HCT116 (cell line): ENCODE measurements around the gene PPFIBP1. TPM values are rescaled to one million over a fixed set of nuclear protein-coding genes. Genes with fewer than 3 reads are reported as not detected.

Source experiments
- ATAC-seq: fragments of 200-7000 bp; cut with Tn5 transposase; 2 replicates; pipeline ENCODE4 v1.9.1; 2020; ENCODE audit warnings: mild to moderate bottlenecking, moderate library complexity
- BruUV-seq: library from RNA; stranded (reverse); fragments of 400-500 nt; replicated peaks from 2 replicates; lab custom pipeline; 2021; lab: Mats Ljungman, UMichigan
- CTCF ChIA-PET: fragments of 300-600 bp; sonication (Branson Sonifier 250); formaldehyde crosslinking; loops from one replicate; lab custom pipeline; 2021; ENCODE audit warnings: antibody characterized with exemption; lab: Charles Lee
- POLR2A ChIA-PET: fragments of 300-600, 350-600 bp; sonication (Branson Sonifier 250); formaldehyde crosslinking; loops from one replicate; lab custom pipeline; 2021; ENCODE audit warnings: antibody characterized with exemption; lab: Charles Lee
- RAD21 ChIA-PET, 2 experiments: fragments of 300-600 bp; sonication (Branson Sonifier 250); formaldehyde crosslinking; loops; one replicate each; lab custom pipeline; 2023; ENCODE audit warnings: low total read pairs in 2 of 2; ENCODE audit not compliant: uncharacterized antibody in 2 of 2, unreplicated experiment in 2 of 2, low non-redundant PET in 1 of 2; lab: Charles Lee
- DNase-seq: peaks from one replicate; pipeline ENCODE4 v3.0.0-alpha.2; 2010; ENCODE audit warnings: low read depth, low spot score
- H2AFZ ChIP-seq: fragments of 200-600 bp; shearing (Covaris generic), sonication (generic); 2 replicates; pipeline ENCODE4 v1.6.1; 2017; ENCODE audit warnings: low read depth, mixed run types, mixed read lengths, antibody characterized with exemption, low read length; ENCODE audit not compliant: poor library complexity, severe bottlenecking
- H3K27ac ChIP-seq: 2 replicates; pipeline ENCODE4 v1.5.1; 2012; ENCODE audit warnings: low read depth, low read length
- H3K27me3 ChIP-seq: fragments of 200-600 bp; sonication (generic); 2 replicates; pipeline ENCODE4 v1.6.1; 2016; ENCODE audit warnings: mixed run types, low read length, mixed read lengths; ENCODE audit not compliant: insufficient read depth
- H3K36me3 ChIP-seq, 2 experiments: fragments of 200-500 bp in 1 of 2; fragments of 200-600 bp in 1 of 2; sonication (Bioruptor generic) in 1 of 2; sonication (generic) in 1 of 2; 2 replicates each; pipeline versions ENCODE4 v1.5.1 to v1.6.1; 2014 to 2016; ENCODE audit warnings: low read length in 2 of 2, inconsistent platforms in 1 of 2, mixed read lengths in 1 of 2, mixed run types in 1 of 2; ENCODE audit not compliant: insufficient read depth in 2 of 2, control insufficient read depth in 1 of 2
- H3K4me1 ChIP-seq, 2 experiments: fragments of 200-600 bp in 1 of 2; sonication (generic) in 1 of 2; 2 replicates each; pipeline versions ENCODE4 v1.5.1 to v1.6.1; 2012 to 2017; ENCODE audit warnings: low read length in 2 of 2, inconsistent platforms in 1 of 2, mild to moderate bottlenecking in 1 of 2, mixed read lengths in 1 of 2, mixed run types in 1 of 2, moderate library complexity in 1 of 2; ENCODE audit not compliant: insufficient read depth in 2 of 2, control insufficient read depth in 1 of 2
- H3K4me2 ChIP-seq: fragments of 200-600 bp; sonication (generic); 2 replicates; pipeline ENCODE4 v1.6.1; 2017; ENCODE audit warnings: mixed run types, low read length, mixed read lengths
- H3K4me3 ChIP-seq, 2 experiments: fragments of 200-600 bp in 1 of 2; sonication (generic) in 1 of 2; replicated peaks in 1 of 2; 2 replicates each; pipeline ENCODE4 v1.5.1; 2011 to 2016; ENCODE audit warnings: low read length in 2 of 2, control low read depth in 1 of 2, low read depth in 1 of 2, mild to moderate bottlenecking in 1 of 2, mixed read lengths in 1 of 2, mixed run types in 1 of 2
- H3K79me2 ChIP-seq: fragments of 200-600 bp; sonication (generic); 2 replicates; pipeline ENCODE4 v1.6.1; 2017; ENCODE audit warnings: mild to moderate bottlenecking, mixed run types, low read length, moderate library complexity, mixed read lengths; ENCODE audit not compliant: insufficient read depth
- H3K9ac ChIP-seq: fragments of 200-600 bp; sonication (generic); 2 replicates; pipeline ENCODE4 v1.6.1; 2016; ENCODE audit warnings: low read length, mixed read lengths
- H3K9me2 ChIP-seq: fragments of 200-600 bp; sonication (generic), shearing (Covaris generic); 2 replicates; pipeline ENCODE4 v1.6.1; 2017; ENCODE audit warnings: mixed run types, mild to moderate bottlenecking, moderate library complexity; ENCODE audit not compliant: insufficient read depth
- H3K9me3 ChIP-seq, 2 experiments: fragments of 200-500 bp in 1 of 2; fragments of 200-600 bp in 1 of 2; sonication (Bioruptor generic) in 1 of 2; sonication (generic) in 1 of 2; 2 replicates each; pipeline ENCODE4 v1.6.1; 2014 to 2017; ENCODE audit warnings: low read length in 2 of 2, mixed read lengths in 2 of 2, inconsistent platforms in 1 of 2, low read depth in 1 of 2, mild to moderate bottlenecking in 1 of 2, mixed run types in 1 of 2, moderate library complexity in 1 of 2; ENCODE audit not compliant: control insufficient read depth in 1 of 2, insufficient read depth in 1 of 2
- H4K20me1 ChIP-seq: fragments of 200-600 bp; sonication (generic), shearing (Covaris generic); 2 replicates; pipeline ENCODE4 v1.6.1; 2017; ENCODE audit warnings: mixed run types, mild to moderate bottlenecking, moderate library complexity; ENCODE audit not compliant: insufficient read depth
- CEBPB ChIP-seq: IDR thresholded peaks from 2 replicates; pipeline ENCODE4 v1.6.1; 2012; ENCODE audit warnings: low read depth
- RAD21 ChIP-seq: IDR thresholded peaks from 2 replicates; pipeline ENCODE4 v1.6.1; 2012; ENCODE audit warnings: low read depth, mild to moderate bottlenecking
- REST ChIP-seq: IDR thresholded peaks from 2 replicates; pipeline ENCODE4 v1.6.1; 2012; ENCODE audit warnings: low read depth
- SIN3A ChIP-seq: IDR thresholded peaks from 2 replicates; pipeline ENCODE4 v1.6.1; 2012; ENCODE audit warnings: low read depth
- SRF ChIP-seq: IDR thresholded peaks from 2 replicates; pipeline ENCODE4 v1.6.1; 2012; ENCODE audit warnings: low read depth
- ZBTB33 ChIP-seq: IDR thresholded peaks from 2 replicates; pipeline ENCODE4 v1.6.1; 2011; ENCODE audit warnings: mild to moderate bottlenecking, low read length, moderate library complexity; ENCODE audit not compliant: insufficient replicate concordance; ENCODE audit errors: extremely low read depth
- ZNF274 ChIP-seq: fragments of 200-500 bp; sonication (Bioruptor generic); IDR thresholded peaks from 2 replicates; pipeline ENCODE4 v1.6.1; 2014; ENCODE audit warnings: mild to moderate bottlenecking, low read depth, low read length, inconsistent platforms
- intact Hi-C: fragments of 100-400 bp; cut with micrococcal nuclease; formaldehyde crosslinking; loops from 2 replicates; pipeline ENCODE4 v1.10.0; 2022
- total RNA-seq: library from RNA; stranded (reverse); gene quantifications from one replicate; pipeline ENCODE4 v1.2.1, GENCODE V29; 2021; ENCODE audit not compliant: unreplicated experiment

Gene PPFIBP1
- total RNA-seq, 1 experiment from 2014 or later = 102 TPM

DNA sequence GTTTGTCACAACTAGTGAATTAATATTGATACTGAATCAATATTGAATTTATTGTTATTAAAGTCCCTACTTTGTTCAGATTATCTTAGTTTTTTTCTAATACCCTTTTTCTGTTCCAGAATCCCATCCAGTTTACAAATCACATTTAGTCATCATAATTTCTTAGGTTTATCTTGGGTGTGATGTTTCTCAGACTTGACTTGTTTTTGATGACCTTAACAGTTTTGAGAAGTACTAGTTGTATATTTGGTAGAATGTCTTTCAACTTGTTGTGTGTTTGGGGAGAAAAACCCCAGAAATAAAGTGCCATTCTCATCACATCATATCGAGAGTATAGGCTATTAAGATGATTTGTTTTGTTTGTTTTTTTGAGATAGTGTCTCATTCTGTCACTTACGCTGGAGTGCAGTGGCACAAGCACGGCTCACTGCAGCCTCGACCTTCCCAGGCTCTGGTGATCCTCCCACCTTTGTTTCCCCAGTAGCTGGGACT lies 206.1 kb downstream of the PPFIBP1 start:
- H3K4me2 ChIP-seq = no peak overlapping the region
- no peak for ATAC-seq
- ChIA-PET RAD21 (no interaction called here), CTCF (no interaction called here), POLR2A (no interaction called here)
- H3K9ac ChIP-seq = no peak overlapping the region
- H2AFZ ChIP-seq = no peak overlapping the region
- intact Hi-C loops = no loop called here
- H3K4me3 ChIP-seq = no peak overlapping the region
- H3K4me1 ChIP-seq = no peaks in the 10 kb centered on the region
- no peaks in the 10 kb centered on the region for H3K9me2 ChIP-seq
- peaks cover 5 to 11% of the 10 kb centered on the region in 2 experiments; a peak in 2 of 4 replicates for H3K36me3 ChIP-seq
- no peak for DNase-seq
- peaks cover 37% of the 10 kb centered on the region for H3K79me2 ChIP-seq
- H3K27ac ChIP-seq = no peak overlapping the region
- no peaks in the 10 kb centered on the region for H3K27me3 ChIP-seq
- no peaks in the 10 kb centered on the region for H3K9me3 ChIP-seq
- 0 out of 2 replicates have a peak, but pooled peaks cover 12% of the 10 kb centered on the region for H4K20me1 ChIP-seq
- TF ChIP-seq SIN3A (no peak), ZNF274 (no peak), RAD21 (no peak), ZBTB33 (no peak), SRF (no peak), REST (no peak), CEBPB (no peak)
- no TSS peak for BruUV-seq
